Stimulated activated CD4-positive, alpha-beta T cell treated with anti-CD3 and anti-CD28 coated beads, Interleukin-12 subunit alpha, Interleukin-12 subunit beta, amount 100 ng/mL, for 48 hours (primary cell): ENCODE measurements around the gene SSB.
"Not testable (repeated sequence)": the region's sequence is repeated elsewhere in the genome, so short reads cannot be mapped to it uniquely, and the experiment has no call there.

Experiments
- DNase-seq, 3 donors: peaks; one replicate each; pipeline ENCODE4 v3.0.0-alpha.2; 2020; ENCODE audit warnings: low read depth in 2 of 3, low spot score in 1 of 3

SSB gene

DNA sequence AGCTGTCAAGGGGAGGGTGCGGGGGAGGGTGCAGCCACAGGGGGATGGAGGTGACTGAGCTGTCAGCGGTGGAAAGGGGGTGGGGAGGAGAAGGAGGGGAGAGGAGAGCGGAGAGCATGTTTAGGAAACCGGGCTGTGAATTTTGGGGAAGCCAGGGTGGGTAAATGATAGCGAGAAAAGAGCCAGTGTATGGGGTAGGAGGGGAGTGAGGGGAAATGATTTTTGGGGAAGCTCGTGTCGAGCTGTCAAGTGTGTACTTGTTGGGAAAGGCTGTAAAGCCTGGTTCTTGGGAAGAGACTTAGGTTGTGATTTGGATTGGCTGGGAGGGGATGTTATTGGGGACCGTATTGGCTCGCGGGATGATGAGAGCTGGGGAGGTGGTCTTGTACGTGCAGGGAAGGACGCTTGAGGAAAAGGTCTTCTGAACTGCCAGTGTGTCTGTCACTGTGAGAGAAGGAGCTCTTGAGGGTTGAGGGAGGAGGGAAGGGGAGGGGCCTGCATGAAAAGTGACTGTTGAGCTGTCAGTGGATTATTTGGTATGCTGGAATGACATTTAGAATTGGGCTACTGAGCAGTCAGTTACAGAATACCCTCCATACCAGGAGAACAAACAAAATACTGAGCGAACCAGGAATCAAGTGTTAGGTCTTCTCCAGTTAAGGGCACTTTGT, 29.6 kb downstream of the SSB start:
- DNase-seq = peak in 2 of 3 donors; percentile 21 to 35

DNA sequence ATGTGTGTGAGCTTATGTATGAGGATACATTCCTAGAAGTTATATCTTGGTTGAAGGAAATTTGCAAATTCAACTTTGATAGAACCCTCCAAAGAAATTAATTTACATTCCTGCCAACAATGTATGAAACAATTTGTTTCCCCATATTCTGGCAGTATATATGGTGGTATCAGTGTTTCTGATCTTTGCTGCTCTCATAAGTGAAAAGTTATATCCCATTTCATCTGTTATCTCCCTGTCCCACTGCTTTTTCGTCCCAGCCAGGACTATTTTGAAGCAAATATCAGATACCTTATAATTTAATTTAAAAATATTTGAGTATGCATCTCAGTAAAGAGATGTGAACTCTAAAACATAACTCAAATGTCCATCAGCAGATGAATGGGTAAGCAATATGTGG, 35.7 kb downstream of the SSB start:
- DNase-seq = no peak

DNA sequence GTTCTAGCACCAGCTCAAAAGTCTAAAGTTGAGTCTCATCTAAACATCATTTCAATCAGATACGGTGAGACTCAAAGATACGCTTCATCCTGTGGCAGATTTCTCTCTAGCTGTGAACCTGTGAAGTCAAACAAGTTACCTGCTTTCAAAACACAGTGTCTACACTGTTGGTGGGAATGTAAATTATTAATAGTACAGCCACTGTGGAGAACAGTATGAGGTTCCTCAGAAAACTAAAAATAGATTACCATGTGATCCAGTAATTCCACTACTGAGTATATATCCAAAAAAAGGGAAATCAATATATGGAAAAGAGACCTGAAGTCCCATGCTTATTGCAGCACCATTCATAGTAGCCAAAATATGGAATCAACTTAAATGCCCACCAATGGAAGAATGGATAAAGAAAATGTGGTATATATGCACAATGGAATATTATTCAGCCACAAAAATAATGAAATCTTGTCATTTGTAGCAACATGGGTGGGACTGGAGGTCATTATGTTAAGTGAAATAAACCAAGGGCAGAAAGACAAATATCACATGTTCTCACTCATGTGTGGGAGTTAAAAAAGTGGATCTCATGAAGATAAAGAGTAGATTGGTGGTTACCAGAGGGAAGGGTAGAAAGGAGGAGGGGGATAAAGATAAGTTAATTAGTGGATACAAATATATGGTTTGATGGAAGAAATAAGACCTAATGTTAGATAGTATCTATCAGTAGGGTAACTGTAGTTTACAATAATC, 40.2 kb downstream of the SSB start:
- DNase-seq = no peak

DNA sequence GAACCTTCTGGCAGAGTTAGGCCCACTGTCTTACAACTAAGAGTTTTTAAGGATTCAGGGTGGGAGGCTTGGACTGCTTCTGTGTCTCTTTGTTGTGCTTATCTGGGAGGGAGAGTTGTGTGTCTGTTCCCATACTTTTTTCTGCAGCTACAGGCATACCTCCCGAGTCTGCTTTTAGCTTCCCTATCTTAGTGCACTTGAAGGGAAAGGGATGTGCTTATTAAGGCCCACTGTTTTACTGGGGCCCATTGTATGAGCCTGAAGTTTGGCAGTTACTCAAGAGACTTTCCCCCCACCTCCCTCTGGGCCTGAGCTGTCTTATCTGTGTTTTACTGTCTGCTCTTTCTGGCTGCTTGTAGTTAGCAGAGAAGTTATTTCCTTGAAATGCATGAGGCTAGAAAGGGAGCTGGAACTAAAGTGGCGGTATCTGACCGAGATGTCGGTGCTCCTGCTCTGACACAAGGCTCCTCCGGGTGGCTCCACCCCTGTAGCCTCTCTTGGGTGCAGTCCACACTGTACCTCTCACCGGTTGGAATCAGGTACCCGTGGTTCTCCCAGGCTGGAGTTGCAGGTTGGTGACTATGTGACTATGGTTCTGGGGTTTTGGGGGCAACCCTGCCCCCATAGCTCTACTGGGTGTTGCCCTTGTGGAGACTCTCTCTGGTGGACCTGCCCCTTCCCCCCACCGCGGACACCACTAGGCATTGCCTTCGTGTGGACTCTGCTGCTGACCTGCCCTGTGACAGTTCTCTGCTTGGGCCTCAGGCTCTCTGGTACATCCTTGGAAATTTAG, 41.5 kb downstream of the SSB start:
- DNase-seq = no peak

DNA sequence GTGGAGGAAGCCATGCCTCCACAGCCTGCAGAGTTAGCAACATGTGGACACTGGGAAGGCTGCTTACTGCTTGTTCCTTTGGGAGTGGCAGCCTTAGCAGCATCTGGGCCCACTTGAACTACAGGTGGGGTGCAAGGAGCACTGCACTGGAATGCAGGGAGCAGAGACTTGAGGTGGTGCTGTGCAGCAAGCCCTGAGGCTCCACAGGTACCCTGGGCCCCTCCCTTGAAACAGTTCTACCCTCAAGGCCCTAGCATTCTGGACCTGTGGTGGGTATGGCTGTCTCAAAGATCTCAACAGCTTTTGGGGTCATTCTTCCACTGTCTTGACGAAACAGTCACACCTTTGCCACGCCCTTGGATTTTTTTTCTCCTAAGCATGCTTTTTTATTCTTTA, 42.1 kb downstream of the SSB start:
- no peak for DNase-seq

DNA sequence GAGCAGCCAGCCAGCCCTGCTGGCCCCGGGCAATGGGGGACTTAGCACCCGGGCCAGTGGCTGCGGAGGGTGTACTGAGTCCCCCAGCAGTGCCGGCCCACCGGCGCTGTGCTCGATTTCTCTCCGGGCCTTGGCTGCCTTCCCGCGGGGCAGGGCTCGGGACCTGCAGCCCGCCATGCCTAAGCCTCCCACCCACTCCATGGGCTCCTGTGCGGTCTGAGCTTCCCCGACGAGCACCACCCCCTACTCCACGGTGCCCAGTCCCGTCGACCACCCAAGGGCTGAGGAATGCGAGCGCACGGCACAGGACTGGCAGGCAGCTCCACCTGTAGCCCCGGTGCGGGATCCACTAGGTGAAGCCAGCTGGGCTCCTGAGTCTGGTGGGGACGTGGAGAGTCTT, 43.0 kb downstream of the SSB start:
- DNase-seq = not testable (repeated sequence)

DNA sequence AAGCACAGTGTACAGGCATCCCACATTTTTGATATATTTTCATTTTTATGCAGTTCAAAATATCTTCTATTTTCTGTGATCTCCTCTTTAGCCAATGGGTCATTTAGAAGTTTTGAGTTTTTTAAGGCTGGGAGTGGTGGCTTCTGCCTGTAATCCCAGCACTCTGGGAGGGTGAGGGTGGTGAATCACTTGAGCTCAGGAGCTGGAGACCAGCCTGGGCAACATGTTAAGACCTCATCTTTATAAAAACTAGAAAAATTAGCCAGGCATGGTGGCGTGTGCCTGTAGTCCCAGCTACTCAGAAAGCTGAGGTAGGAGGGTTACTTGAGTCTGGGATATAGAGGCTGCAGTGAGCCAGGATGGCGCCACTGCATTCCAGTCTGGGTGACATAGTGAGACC, 46.3 kb downstream of the SSB start:
- DNase-seq = no peak

DNA sequence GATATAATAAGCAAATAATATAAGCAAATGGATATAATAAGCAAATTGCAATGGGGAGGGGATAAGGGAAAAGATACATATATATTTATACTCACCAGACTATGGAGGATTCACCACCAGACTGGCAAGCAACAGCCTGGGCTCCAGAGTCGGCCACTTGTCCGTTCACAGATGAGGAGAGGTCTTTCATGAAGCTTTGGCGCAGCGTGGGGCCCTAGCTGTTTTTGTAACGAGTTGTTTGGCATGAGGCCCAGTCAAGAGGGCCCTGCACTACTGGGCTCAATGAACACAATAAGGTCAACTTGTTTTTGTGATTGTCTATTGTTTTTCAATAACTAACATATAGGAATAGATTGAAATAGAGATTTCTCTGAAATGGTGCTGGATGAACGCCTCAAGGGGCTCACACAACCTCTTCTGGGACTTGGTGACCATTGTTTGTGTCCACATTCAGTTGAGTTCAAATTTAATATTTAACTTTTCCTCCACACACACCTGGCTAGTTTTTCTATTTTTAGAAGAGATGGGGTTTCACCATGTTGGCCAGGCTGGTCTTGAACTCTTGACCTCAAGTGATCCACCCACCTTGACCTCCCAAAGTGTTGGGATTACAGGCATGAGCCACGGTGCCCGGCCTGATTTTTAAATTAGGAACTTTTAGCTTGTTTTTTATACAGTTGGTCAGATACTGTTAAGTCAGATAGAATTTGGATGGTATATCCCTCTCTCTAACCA, 50.5 kb downstream of the SSB start:
- not testable (repeated sequence) for DNase-seq

DNA sequence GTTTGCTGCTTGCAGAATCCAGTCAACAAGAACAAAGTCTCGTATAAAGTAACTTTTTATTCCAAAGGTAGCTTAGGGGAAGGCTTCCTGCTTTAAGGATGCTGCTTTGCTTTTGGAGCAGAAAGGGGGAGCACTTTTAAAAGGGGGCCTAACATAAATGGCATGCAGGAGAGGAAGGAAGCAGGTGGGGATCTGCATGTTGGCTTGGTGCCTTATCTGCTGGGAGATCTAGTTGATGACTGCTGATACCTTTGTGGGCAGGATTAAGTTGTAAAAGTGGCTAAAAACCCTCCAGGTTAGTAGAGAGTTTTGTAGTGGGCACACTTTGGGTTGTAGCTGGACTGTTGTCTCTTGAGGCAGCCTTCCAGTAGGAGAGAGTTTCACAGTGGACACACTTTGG, 51.0 kb downstream of the SSB start:
- no peak for DNase-seq

DNA sequence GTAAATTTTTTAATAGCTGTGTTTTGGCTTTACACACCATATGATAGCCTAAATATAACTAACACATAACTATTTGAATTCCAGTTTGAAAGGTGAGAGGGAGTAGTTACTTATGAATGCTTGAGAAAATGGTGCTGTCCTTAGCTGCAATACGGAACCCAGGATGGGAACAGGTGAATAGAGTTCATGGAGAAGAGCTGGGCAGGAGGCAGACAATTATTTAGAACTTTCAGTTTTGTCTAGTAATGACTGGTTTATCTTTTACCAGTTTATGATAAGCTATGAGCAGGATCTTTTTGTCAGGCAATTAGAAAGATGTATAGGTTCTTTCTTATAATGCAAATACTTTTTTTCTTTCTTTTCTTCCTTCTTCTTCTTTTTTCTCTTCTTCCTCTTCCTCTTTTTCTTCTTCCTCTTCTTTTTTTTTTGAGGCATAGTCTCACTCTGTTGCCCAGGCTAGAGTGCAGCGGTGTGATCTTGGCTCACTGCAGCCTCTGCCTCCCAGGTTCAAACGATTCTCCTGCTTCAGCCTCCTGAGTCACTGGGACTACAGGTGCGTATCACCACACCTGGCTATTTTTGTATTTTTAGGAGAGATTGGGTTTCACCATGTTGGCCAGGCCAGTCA, 54.5 kb downstream of the SSB start:
- DNase-seq = no peak

DNA sequence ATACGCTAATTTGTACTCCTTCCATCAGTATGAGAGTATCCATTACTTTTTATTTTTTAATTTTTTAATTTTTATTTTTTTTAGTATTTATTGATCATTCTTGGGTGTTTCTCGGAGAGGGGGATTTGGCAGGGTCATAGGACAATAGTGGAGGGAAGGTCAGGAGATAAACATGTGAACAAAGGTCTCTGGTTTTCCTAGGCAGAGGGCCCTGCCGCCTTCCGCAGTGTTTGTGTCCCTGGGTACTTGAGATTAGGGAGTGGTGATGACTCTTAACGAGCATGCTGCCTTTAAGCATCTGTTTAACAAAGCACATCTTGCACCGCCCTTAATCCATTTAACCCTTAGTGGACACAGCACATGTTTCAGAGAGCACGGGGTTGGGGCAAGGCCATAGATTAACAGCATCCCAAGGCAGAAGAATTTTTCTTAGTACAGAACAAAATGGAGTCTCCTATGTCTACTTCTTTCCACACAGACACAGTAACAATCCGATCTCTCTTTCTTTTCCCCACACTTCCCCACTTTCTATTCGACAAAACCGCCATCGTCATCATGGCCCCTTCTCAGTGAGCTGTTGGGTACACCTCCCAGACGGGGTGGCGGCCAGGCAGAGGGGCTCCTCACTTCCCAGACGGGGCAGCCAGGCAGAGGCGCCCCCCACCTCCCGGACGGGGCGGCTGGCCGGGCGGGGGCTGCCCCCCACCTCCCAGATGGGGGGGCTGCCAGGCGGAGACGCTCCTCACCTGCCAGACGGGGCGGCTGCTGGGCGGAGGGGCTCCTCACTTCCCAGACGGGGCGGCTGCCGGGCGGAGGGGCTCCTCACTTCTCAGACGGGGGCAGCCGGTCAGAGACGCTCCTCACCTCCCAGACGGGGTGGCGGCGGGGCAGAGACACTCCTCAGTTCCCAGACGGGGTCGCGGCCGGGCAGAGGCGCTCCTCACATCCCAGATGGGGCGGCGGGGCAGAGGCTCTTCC, 56.9 kb downstream of the SSB start:
- DNase-seq = not testable (repeated sequence)

DNA sequence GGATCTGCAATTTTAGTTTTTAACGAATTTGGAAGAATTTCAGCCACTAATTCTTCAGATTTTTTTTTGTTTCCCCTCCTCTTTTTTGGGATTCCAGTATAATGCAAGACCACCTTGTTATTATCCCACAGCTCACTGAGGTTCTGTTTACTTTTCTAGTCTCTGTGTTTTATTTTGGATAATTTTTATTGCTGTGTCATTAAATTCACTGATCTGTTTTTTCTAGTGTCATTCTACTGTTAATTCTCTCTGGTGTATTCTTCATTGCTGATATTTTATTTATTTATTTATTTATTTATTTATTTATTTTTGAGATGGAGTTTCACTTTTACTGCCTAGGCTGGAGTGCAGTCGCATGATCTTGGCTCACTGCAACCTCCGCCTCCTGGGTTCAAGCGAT, 60.8 kb downstream of the SSB start:
- DNase-seq = no peak

DNA sequence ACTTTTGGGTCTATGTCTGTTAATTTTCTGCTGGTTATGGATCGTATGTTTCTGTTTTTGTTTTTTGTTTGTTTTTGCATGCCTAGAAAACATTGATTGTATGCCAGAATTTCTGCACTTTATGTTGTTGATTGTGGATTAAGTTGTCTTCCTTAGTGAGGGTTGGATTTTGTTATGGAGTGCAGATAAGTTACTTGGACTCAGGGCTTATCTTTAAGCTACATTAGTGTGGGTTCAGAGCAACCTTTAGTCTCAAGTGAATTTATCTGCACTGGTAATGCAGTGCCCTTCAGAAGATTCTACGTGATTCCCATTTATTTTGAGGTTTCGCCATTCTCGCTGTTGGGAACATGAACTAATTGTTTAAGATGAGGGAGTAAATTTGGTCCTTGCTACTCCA, 61.5 kb downstream of the SSB start:
- no peak for DNase-seq
